Ovary (tissue), 9 donors: ENCODE data around the gene GLTP. TPM values are rescaled to one million over a fixed set of nuclear protein-coding genes. Genes with fewer than 3 reads are reported as not detected.
"Not testable (repeated sequence)": the region's sequence is repeated elsewhere in the genome, so short reads cannot be mapped to it uniquely, and the experiment has no call there.

Experiments
- DNase-seq, 5 donors: peaks; one replicate each; pipeline ENCODE4 v3.0.0-alpha.2; 2019 to 2020
- H3K27ac ChIP-seq, 2 donors: fragments of 200-600 bp; one replicate each; pipeline versions ENCODE4 v1.5.1 to v1.8.0; 2019 to 2022
- H3K27me3 ChIP-seq: fragments of 200-600 bp; one replicate; pipeline ENCODE4 v1.8.0; 2022
- H3K36me3 ChIP-seq: fragments of 200-600 bp; sonication (generic); one replicate; pipeline ENCODE4 v1.5.1; 2019
- H3K4me1 ChIP-seq: one replicate; pipeline ENCODE4 v1.8.1; 2013; ENCODE audit warnings: mild to moderate bottlenecking, moderate library complexity; ENCODE audit not compliant: insufficient read depth
- H3K4me3 ChIP-seq: fragments of 200-600 bp; sonication (generic); one replicate; pipeline ENCODE4 v1.5.1; 2017
- H3K9me3 ChIP-seq, 2 donors: fragments of 200-600 bp in 1 of 2; sonication (generic) in 1 of 2; one replicate each; pipeline versions ENCODE4 v1.5.1 to v1.8.1; 2013 to 2019; ENCODE audit warnings: mild to moderate bottlenecking in 1 of 2, moderate library complexity in 1 of 2
- EP300 ChIP-seq: sonication (generic); formaldehyde crosslinking; IDR thresholded peaks from one replicate; pipeline ENCODE4 v1.6.1; 2017; ENCODE audit warnings: antibody characterized with exemption
- POLR2A ChIP-seq: fragments of 450-650 bp; IDR thresholded peaks from one replicate; pipeline ENCODE4 v1.6.1; 2017; ENCODE audit warnings: antibody characterized with exemption, mild to moderate bottlenecking, moderate library complexity
- WGBS, 3 donors: extraction: QIAGEN DNeasy Blood & Tissue Kit in 1 of 3; methylation state at CpG; one replicate each; pipeline versions ENCODE4 v1.1.5 to v1.1.7; 2013 to 2017; 5-methylcytosine and 5-hydroxymethylcytosine counted together
- intact Hi-C, 4 donors: fragments of 100-400 bp; cut with DNase I; formaldehyde crosslinking; loops; one replicate each; pipeline versions ENCODE4 v1.11.0 to v1.15.1; 2022 to 2023
- polyA plus RNA-seq, 2 donors: library from polyadenylated mRNA; stranded (reverse); fragments of 200-250 nt in 1 of 2; fragments of 350-450 nt in 1 of 2; fragmentation: Illumina TruSeq in 1 of 2; extraction: RNeasy Lipid Tissue Mini Kit (QIAGEN cat#74804) in 1 of 2; gene quantifications; one replicate each; pipeline ENCODE4 v1.2.3, GENCODE V29; 2013 to 2014
- total RNA-seq, 7 donors: library from RNA; depleted of rRNA in 2 of 7; stranded (reverse); fragments of >200 nt in 2 of 7; fragmentation: NEBNext Ultra II Directional in 3 of 7; extraction: Animal tissue kit (Norgen Biotek cat#: 25700) in 3 of 7; gene quantifications; one replicate each; pipeline versions ENCODE4 v1.1.0 to v1.2.4, GENCODE V29; 2016 to 2023
- TF ChIP-seq, protein P1 (sequence below), 3 donors: fragments of 450-650 bp in 2 of 3; fragments of 200-600 bp in 1 of 3; IDR thresholded peaks; one replicate each; pipeline versions ENCODE4 v1.5.1 to v1.8.0; 2016 to 2022; ENCODE audit warnings: antibody characterized with exemption in 3 of 3, mild to moderate bottlenecking in 1 of 3
- donor health status: DM: no; HTN: no; CAD: no; lungs with moderate emphysema.
- donor health status: DM: no; HTN: no; CAD: no.
- donor health status: Bipolar disorder and iron deficiency.
- donor health status: DM: yes; HTN: yes; CAD: no.
- donor health status: DM: no; HTN: no; CAD: no.
- donor health status: DM: yes; HTN: yes; CAD: no.

GLTP gene
- total and polyA plus RNA-seq, 9 donors, result 15.5 to 37.2 (median 26.3) TPM

DNA sequence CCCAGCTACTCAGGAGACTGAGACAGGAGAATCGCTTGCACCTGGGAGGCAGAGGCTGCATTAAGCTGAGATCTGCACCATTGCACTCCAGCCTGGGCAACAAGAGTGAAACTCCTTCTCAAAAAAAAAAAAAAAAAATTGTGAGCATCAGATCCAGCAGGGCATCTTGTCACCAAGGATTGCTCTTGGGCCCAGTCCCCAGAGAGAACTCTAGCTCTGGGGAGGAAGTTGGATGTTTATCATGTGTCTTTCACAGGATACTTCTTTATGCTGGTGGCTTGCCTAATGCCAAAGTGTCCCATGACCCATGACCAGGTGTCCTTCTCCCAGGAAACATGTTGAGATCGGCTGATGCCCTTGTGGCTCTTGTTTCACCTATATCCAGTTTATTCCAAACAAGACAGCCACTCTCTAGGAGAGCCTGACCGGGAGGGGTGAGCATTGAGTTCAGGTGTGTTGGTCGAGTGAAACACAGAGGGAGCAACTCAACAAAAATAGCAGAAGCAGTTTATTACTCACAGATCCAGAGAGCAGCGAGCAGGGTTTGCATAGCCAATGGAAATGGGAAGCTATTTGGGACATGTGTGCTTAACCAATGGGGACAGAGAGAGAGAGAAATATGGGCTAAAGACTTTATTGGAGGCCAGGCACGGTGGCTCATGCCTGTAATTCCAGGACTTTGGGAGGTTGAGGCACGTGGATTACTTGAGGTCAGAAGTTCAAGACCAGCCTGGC is 13.1 kb upstream of the GLTP start:
- H3K4me3 ChIP-seq, result no peak overlapping the region
- H3K4me1 ChIP-seq, result no peaks in the 10 kb centered on the region
- H3K36me3 ChIP-seq, result no peaks in the 10 kb centered on the region
- H3K27me3 ChIP-seq, result no peaks in the 10 kb centered on the region
- H3K27ac ChIP-seq, result no peak overlapping the region
- DNase-seq, result no peak
- intact Hi-C loops, result no loop called here
- TF ChIP-seq EP300 (no peak), POLR2A (no peak)
- TF ChIP-seq, protein P1, sequence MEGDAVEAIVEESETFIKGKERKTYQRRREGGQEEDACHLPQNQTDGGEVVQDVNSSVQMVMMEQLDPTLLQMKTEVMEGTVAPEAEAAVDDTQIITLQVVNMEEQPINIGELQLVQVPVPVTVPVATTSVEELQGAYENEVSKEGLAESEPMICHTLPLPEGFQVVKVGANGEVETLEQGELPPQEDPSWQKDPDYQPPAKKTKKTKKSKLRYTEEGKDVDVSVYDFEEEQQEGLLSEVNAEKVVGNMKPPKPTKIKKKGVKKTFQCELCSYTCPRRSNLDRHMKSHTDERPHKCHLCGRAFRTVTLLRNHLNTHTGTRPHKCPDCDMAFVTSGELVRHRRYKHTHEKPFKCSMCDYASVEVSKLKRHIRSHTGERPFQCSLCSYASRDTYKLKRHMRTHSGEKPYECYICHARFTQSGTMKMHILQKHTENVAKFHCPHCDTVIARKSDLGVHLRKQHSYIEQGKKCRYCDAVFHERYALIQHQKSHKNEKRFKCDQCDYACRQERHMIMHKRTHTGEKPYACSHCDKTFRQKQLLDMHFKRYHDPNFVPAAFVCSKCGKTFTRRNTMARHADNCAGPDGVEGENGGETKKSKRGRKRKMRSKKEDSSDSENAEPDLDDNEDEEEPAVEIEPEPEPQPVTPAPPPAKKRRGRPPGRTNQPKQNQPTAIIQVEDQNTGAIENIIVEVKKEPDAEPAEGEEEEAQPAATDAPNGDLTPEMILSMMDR (IDR thresholded peaks at IDR 0.05), result no peak
- no peaks in the 10 kb centered on the region for H3K9me3 ChIP-seq
- 77 to 82% (median 81%) methylated on average over 7 of the region's 7 CpGs for whole genome bisulfite sequencing, 3 donors

DNA sequence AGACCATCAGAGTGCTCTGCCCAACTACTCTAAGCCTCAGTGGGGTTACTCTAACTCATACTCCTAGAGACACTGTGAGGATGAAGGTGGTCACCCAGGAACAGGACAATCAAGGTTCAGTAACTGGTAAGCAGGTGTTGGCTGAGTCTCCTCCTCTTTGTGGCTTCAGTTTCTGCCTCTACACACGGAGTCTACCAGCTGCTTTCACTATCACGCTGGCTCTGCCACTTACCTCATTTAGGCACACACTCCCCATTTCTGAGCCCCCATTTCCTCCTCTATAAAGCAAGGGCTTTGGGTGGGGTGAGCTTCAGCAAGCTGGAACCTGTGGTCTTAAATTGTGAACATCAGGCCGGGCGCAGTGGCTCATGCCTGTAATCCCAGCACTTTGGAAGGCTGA is 12.4 kb upstream of the GLTP start:
- H3K4me1 ChIP-seq, result no peaks in the 10 kb centered on the region
- WGBS, 3 donors, result 78 to 81% (median 80%) methylated on average over 4 of the region's 4 CpGs
- H3K9me3 ChIP-seq, result no peaks in the 10 kb centered on the region
- H3K27me3 ChIP-seq, result no peaks in the 10 kb centered on the region
- no peak for DNase-seq
- intact Hi-C loops, result no loop called here
- no peak overlapping the region for H3K4me3 ChIP-seq
- H3K27ac ChIP-seq, result no peak overlapping the region
- no peaks in the 10 kb centered on the region for H3K36me3 ChIP-seq
- no peak for TF ChIP-seq POLR2A
- TF ChIP-seq, protein P1 (IDR thresholded peaks at IDR 0.05), result no peak
- TF ChIP-seq EP300, result no peak

DNA sequence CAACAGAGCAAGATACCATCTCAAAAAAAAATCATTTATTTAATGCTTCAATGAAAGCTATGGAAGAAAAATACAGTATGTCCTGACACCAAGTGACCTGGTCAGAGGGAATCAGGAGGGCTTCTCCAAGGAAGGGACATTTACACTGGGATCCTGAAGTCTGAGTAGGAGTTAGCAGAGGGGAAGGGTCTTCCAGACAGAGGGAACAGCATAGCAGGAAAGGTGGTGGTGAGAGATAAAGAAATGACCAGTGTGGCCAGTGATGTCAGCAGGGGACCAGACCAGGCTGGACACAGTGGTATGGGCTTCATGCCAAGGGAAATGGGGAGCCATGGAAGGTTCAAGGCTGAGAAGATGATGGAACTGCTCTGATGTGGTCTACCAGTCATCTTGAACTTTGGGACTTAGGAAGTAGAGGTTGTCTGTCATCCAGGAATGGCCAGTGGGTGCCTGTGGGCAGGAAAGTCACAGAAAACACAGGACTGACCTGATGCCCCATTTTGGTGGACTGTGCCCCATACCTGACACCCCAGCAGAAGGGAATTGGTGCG is 11.9 kb upstream of the GLTP start:
- no peak overlapping the region for H3K27ac ChIP-seq
- H3K4me1 ChIP-seq, result no peaks in the 10 kb centered on the region
- intact Hi-C loops, result no loop called here
- H3K4me3 ChIP-seq, result no peak overlapping the region
- no peaks in the 10 kb centered on the region for H3K27me3 ChIP-seq
- H3K36me3 ChIP-seq, result no peaks in the 10 kb centered on the region
- WGBS, 3 donors, result 90 to 94% (median 91%) methylated on average over 1 of the region's 1 CpG
- TF ChIP-seq, protein P1 (IDR thresholded peaks at IDR 0.05), result no peak
- TF ChIP-seq EP300 (no peak), POLR2A (no peak)
- H3K9me3 ChIP-seq, result no peaks in the 10 kb centered on the region
- DNase-seq, result no peak

DNA sequence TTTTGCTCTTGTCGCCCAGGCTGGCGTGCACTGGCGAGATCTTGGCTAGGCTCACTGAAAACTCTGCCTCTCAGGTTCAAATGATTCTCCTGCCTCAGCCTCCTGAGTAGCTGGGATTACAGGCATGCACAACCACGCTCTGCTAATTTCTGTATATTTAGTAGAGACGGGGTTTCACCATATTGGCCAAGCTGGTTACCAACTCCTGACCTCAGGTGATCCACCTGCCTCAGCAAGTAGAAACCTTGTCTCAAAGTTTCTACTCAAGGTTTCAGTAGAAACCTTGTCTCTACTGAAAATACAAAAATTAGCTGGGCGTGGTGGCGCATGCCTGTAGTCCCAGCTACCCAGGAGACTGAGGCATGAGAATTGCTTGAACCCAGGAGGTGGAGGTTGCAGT is 11.4 kb upstream of the GLTP start:
- H3K27ac ChIP-seq, H3K27me3 ChIP-seq, intact Hi-C loops, H3K36me3 ChIP-seq, H3K4me1 ChIP-seq, H3K4me3 ChIP-seq, DNase-seq, H3K9me3 ChIP-seq: not testable (repeated sequence)
- WGBS, 3 donors, result 86 to 90% (median 89%) methylated on average over 7 of the region's 7 CpGs

DNA sequence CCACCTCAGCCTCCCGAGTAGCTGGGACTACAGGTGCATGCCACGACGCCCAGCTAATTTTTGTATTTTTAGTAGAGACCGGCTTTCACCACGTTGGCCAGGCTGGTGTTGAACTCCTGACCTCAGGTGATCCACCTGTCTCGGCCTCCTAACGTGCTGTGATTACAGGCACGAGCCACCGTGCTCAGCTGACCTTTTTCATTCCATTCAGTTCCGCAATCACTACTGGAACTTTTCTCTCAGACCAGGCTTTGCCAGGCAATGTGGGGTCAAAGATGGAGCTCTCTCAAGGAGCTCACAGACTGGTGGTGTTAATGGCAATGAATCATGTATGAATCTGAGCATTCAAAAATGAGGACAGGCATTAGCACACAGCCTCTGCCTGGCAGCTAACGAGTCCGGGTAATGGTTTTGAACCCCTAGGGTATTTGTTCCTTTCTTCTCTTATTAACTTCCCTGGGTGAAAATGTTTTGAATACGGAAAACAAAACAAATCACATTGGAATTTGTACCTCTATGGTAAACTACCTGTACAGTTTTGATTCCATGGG is 10.4 kb upstream of the GLTP start:
- WGBS, 3 donors, result 60 to 69% (median 62%) methylated on average over 13 of the region's 13 CpGs
- DNase-seq, result no peak
- intact Hi-C loops, result no loop called here
- no peaks in the 10 kb centered on the region for H3K4me1 ChIP-seq
- no peak overlapping the region for H3K4me3 ChIP-seq
- TF ChIP-seq POLR2A (no peak), EP300 (no peak)
- TF ChIP-seq, protein P1 (IDR thresholded peaks at IDR 0.05), result no peak
- no peak overlapping the region for H3K27ac ChIP-seq
- no peaks in the 10 kb centered on the region for H3K9me3 ChIP-seq
- H3K27me3 ChIP-seq, result no peaks in the 10 kb centered on the region
- H3K36me3 ChIP-seq, result no peaks in the 10 kb centered on the region
